GM12865 (cell line): ENCODE measurements around the gene SCAMP4.

ENCODE experiments used
- DNase-seq: peaks from one replicate; pipeline ENCODE4 v3.0.0; 2010; ENCODE audit warnings: low read depth
- H3K4me3 ChIP-seq: 2 replicates; pipeline ENCODE4 v1.5.1; 2011; ENCODE audit warnings: mild to moderate bottlenecking, low read depth, low read length, control low read depth
- CTCF ChIP-seq: IDR thresholded peaks from 2 replicates; pipeline ENCODE4 v1.5.1; 2011; ENCODE audit warnings: low read length, control low read depth, low read depth, inconsistent platforms; ENCODE audit not compliant: insufficient read depth; ENCODE audit errors: missing control alignments

SCAMP4 gene

GRCh38 chr19:1918975-1919374 lies 13.8 kb downstream of the SCAMP4 start:
- DNase-seq = no peak
- no peak for TF ChIP-seq CTCF
- H3K4me3 ChIP-seq = no peak overlapping the region

DNA sequence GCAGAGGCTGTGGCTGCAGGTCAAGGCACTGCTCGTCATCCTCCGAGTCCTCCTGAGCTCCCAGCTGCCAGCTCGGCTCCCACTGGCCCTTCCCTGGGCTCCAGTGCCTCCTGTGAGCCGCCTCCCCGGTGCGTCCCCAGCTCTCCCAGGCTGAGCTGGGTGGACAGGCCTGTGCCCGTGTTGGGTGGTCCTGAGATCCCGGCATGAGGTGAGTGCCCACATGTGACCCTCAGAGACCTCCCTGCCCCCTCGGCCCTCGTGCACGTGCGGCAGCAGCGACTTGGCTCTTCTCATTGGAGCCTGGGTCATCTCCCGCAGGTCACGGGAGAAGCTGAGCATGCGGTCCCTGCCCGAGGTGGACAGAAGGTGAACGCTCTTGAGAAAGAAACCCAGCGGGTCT lies 15.4 kb downstream of the SCAMP4 start:
- TF ChIP-seq CTCF = no peak
- no peak for DNase-seq
- H3K4me3 ChIP-seq = no peak overlapping the region

DNA sequence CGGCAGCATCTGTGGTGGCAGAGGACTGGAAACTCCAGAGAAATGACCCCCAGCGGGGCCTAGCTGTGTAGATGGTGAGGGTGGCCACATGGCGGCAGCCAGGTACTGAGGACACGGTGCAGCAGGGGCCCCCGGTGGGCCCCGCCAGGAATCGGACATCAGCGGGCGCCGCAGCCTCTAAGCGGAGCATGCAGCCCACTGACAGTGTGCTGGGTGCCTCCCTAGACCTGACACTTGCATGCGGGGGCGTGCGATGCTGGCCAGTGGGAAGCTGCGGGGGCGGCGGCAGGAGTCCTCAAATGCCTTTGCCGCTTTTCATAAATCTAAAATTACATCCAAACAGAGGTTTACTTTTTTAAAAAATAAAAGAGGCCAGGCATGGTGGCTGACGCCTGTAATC lies 16.1 kb downstream of the SCAMP4 start:
- H3K4me3 ChIP-seq = no peak overlapping the region
- DNase-seq = no peak
- TF ChIP-seq CTCF = no peak

GRCh38 chr19:1921825-1922224 lies 16.6 kb downstream of the SCAMP4 start:
- H3K4me3 ChIP-seq = no peak overlapping the region
- peak; percentile 51 for DNase-seq
- TF ChIP-seq CTCF = no peak

DNA sequence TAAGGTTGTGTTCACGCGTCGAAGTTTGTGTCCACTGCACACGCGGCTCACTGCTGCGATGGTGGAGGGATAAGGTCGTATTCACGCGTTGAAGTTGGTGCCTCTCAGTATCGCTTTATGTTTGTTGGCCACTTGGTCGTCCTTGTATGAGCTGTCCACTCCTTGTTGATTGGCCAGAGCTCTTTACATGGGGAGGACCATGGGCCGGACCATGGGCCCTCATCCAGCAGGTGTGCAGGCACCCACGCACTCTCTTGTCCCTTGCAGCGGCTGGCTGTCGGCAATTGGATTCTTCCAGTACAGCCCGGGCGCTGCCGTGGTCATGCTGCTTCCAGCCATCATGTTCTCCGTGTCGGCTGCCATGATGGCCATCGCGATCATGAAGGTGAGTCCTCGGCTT lies 17.6 kb downstream of the SCAMP4 start:
- DNase-seq = no peak
- no peak overlapping the region for H3K4me3 ChIP-seq
- no peak for TF ChIP-seq CTCF

DNA sequence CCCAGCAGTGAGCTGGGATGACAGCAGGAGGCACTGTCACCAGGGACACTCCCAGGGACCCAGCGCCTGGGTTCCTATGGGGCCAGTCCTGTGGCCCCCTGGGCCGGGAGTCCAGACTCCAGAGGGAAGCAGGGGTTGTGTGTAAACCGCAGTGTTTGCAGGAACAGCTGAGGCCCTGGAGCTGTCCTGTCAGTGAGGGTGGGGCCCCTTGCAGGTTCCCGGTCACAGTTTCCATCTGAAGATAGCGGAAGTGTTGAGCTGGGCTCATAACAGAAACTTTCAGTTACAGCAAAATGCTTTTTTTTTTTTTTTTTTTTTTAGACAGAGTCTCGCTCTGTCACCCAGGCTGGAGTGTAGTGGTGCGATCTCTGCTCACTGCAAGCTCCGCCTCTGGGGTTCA lies 18.1 kb downstream of the SCAMP4 start:
- peak; percentile 14 for TF ChIP-seq CTCF
- DNase-seq = peak; percentile 91
- no peak overlapping the region for H3K4me3 ChIP-seq

- no peak for DNase-seq
- no peak overlapping the region for H3K4me3 ChIP-seq
- no peak for TF ChIP-seq CTCF
These were observed 19.2 kb downstream of the SCAMP4 start for GRCh38 chr19:1924320-1924961.
